Smooth muscle cell of trachea (primary cell): ENCODE data around the gene TSSK3. TPM values are rescaled to one million over a fixed set of nuclear protein-coding genes. Genes with fewer than 3 reads are reported as not detected.

Experiments
- total RNA-seq: library from RNA; depleted of rRNA; stranded (reverse); fragments of >200 nt; gene quantifications from 2 replicates; pipeline ENCODE4 v1.2.1, GENCODE V29; 2014

The TSSK3 gene, protein sequence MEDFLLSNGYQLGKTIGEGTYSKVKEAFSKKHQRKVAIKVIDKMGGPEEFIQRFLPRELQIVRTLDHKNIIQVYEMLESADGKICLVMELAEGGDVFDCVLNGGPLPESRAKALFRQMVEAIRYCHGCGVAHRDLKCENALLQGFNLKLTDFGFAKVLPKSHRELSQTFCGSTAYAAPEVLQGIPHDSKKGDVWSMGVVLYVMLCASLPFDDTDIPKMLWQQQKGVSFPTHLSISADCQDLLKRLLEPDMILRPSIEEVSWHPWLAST
- total RNA-seq = 1.0 and 1.3 TPM in 2 replicates

DNA sequence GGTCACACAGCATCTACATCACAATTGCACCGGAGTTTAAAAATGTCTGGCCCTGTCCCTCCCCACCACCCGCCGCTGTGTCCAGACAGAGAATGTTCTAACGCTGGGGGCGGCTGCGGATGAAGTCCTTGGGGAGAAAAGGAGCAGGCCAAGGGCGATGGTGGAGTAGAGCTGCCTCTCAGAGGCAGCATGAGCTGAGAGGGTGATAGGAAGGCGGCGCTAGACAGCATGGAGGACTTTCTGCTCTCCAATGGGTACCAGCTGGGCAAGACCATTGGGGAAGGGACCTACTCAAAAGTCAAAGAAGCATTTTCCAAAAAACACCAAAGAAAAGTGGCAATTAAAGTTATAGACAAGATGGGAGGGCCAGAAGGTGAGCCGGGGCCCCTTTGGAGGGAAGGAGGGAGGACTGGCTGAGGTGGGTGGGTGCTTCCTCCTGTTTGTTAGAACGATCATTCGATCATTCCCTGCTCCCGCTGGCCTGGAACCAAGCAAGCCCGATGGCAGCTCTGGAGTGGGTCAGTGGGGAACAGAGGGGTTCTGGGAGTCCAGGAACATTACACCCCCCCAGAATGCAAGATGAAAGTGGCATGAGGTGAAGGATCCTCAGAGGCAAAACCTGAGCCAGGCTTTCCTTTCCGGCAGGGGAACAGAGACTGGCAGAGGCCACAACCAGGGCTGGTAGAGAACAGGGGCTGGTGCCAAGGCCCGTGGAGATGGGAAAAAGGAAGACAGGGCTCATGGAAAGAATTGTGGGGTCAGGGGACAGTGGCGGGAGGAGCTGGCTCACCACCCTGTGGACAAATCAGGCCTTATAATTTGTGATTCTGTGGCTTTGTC, at the start of gene TSSK3, which contains the start of gene FAM229A:
TSSK3 (plus strand) TSS at position 66 of the 840 bp plus-strand sequence; CDS start at position 229, 163 bp downstream.
FAM229A (minus strand) TSS at position 12 of the 840 bp plus-strand sequence. CDS start 394 bp downstream, outside the sequence.

DNA sequence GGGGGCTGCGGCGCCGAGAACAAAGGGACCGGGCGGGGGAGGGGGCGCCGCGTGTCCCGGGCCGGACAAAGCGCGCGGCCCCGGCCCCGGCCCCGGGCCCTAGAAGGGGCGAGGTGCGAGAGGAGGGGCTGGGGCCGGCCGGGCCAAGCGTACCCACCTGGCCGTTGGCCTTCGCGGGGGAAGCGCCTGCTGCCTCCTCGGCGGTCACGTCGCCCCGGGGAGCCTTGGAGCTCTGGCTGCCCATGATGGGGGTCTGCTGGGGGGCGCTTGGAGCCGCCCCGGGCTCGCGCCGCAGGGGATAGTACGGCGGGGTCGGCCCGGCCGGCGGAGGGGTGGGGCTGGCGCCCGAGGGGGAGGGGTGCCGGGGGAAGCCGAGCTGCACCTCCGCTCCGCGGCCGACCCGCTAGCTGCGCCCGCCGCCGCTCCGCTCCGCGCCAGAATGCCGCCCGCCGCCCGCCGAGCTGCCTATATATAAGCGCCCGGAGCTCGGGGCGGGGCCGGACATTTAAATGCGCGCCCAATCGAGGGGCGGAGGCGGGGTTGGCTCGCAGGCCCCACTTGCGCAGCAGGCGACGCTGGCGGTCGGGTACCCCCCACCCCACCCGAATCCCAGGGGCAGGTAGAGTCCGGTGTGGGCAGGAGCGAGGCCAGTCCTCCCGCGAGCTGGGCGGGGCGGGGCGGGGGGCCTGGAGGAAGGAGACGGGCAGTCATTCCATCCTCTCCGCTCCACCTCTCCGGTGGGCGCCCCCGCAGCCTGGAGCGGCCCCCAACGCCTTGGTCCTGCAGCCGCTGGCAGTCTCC, 26.3 kb upstream of the TSSK3 start, which contains the start of gene MARCKSL1:
MARCKSL1 (minus strand) TSS at position 444 of the 801 bp plus-strand sequence; CDS start at position 244, 200 bp downstream.

DNA sequence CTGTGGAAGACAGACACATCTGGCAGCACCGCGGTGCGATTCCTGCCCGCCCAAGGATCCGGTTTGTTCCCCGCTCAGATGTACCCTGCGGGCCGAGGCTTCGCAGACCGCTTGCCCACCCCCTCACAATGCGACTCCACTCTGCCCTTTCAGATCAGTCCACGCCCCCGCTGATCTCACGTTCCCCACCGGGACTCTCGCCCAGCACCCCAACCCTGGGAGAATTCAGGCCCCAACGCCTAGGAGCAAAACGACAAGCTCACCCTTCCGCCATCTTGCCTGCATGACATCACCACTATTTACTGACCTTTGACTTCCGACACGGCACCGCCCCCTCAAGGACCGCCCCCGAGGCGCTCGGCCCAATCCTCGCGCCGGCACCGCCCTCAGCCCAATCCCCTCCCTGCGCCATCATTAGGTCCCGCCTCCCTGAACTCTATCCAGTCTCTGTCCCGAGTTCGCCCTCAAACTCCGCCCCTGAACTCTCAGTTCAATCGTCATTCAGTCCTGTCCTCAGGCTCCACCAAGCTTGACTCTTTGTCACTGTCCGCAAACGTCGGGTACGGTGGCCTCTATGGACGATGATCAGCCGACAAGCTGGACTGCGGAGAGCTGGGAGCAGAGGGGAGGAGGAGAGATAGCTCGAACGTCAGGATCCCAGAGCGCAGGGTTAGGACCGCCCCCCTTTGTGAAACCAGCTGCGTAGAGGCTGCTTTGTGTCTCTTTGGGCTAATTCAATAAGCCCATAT, 32.0 kb downstream of the TSSK3 start, which contains the start of gene BSDC1:
BSDC1 (minus strand) TSS at position 301 of the 749 bp plus-strand sequence; CDS start at position 274, 27 bp downstream.

Other genes with a start within 250 kb of the TSSK3 start
- gene TXLNA, start 182.9 kb upstream of the TSSK3 start, total RNA-seq = 81.4 and 120 TPM in 2 replicates
- 8.1 and 12.4 TPM in 2 replicates for gene CCDC28B, start 161.9 kb upstream of the TSSK3 start, total RNA-seq
- gene IQCC, start 156.9 kb upstream of the TSSK3 start, total RNA-seq = 1.5 and 2.0 TPM in 2 replicates
- gene DCDC2B, start 153.4 kb upstream of the TSSK3 start, total RNA-seq = not detected in 2 replicates
- gene TMEM234, start 140.2 kb upstream of the TSSK3 start, total RNA-seq = 20.5 and 22.3 TPM in 2 replicates
- 426 and 471 TPM in 2 replicates for gene EIF3I, start 140.1 kb upstream of the TSSK3 start, total RNA-seq
- gene FAM167B, start 115.3 kb upstream of the TSSK3 start, total RNA-seq = 0.29 and 0.66 TPM in 2 replicates
- gene LCK, start 111.3 kb upstream of the TSSK3 start, total RNA-seq = not detected in 2 replicates
- gene HDAC1, start 70.5 kb upstream of the TSSK3 start, total RNA-seq = 89.2 and 99.5 TPM in 2 replicates
- 7.3 and 20.5 TPM in 2 replicates for gene MARCKSL1, start 26.3 kb upstream of the TSSK3 start, total RNA-seq
- 1.6 and 2.3 TPM in 2 replicates for gene FAM229A, start 54 bp upstream of the TSSK3 start, total RNA-seq
- 60.7 and 70.0 TPM in 2 replicates for gene BSDC1, start 31.9 kb downstream of the TSSK3 start, total RNA-seq
- not detected in 2 replicates for gene ZBTB8B, start 102.5 kb downstream of the TSSK3 start, total RNA-seq
- gene ZBTB8A, start 176.9 kb downstream of the TSSK3 start, total RNA-seq = 7.1 and 9.2 TPM in 2 replicates